ENCODE data around the gene PSMA6.
"Not testable (repeated sequence)": the region's sequence is repeated elsewhere in the genome, so short reads cannot be mapped to it uniquely, and the experiment has no call there.

PSMA6 gene

GRCh38 chr14:35292051-35292769 lies at the start of gene PSMA6:
Gene PSMA6 (plus strand): TSS chr14:35292382. CDS start chr14:35292477, 95 bp downstream.
- in situ Hi-C loops (cut with HindIII; ENCODE audit: low sequenced_read_pairs): no loop called here

GRCh38 chr14:35242599-35243311 lies 49.4 kb upstream of the PSMA6 start:
- in situ Hi-C loops (cut with HindIII; ENCODE audit: low sequenced_read_pairs): no loop called here

- in situ Hi-C loops (cut with HindIII; ENCODE audit: low sequenced_read_pairs): no loop called here
These were observed 48.2 kb upstream of the PSMA6 start for GRCh38 chr14:35243956-35244355.

DNA sequence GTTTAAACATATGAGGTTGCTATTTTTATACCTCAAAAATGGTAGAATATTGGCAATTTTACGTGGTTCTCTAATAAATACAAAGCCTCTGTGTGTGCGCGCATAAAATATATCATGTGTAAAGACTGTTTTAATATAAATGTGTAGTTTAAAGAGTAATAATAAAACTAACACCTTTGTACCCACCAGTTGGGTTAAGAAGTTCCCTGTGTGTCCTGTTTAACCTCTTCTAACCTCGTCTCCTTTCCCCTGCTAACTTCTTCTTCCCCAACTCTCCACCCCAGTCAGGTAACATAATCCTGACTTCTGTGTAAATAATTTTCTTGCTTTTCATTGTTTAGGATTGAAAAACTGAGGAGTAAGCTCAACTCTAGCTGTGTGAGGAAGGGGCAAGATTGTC lies 47.6 kb upstream of the PSMA6 start:
- in situ Hi-C loops (cut with HindIII; ENCODE audit: low sequenced_read_pairs): no loop called here

DNA sequence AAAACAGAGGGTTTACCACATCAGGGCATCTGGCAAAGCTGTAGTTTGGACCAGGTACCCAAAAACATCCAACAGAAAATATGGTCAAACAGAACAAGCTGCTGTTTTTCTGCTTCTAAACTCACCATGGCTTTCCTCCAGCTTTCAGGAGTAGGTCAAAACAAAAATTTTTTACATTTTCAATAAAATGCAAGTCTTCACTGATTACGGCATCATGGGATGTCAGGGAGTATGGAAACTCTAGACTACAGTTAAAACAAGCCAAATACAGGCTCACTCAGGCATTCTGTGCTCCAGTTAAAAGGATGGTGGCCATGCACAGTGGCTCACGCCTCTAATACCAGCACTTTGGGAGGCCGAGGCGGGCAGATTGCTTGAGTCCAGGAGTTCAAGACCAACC lies 47.1 kb upstream of the PSMA6 start:
- in situ Hi-C loops (cut with HindIII; ENCODE audit: low sequenced_read_pairs): no loop called here

DNA sequence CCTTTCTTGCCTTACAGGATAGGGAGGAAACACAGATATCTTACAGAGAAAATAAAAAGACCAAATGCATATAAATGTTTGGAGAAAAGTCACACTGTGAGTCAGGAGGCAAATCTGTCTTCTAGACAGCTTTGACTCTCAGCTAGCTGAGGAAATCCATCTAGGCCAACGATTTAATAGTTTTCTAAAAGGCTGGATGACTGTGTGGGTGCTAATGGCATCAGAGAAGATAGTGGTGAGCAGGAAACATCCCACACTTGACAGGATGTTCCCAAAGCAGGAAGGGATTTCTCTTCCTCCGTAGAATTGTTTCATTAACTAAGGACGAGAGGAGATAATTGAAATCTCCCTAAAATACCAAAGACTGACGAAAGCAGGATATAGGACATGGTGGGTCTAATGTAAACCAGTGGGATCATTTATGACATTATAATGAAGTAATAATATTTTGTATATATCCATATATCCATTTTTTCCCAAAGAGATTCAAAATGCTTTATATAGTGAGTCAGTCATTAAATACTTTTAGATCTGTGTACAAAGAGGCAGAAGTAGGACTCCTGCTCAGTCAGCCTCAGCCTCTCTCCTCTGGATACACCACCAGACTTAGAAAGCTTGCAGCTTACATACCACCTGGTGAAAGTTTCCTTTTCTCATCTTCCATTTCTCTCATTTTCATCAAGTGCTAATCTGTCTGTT lies 44.3 kb upstream of the PSMA6 start:
- in situ Hi-C loops (cut with HindIII; ENCODE audit: low sequenced_read_pairs): no loop called here

GRCh38 chr14:35248476-35248788 lies 43.8 kb upstream of the PSMA6 start:
- in situ Hi-C loops (cut with HindIII; ENCODE audit: low sequenced_read_pairs): no loop called here

- in situ Hi-C loops (cut with HindIII; ENCODE audit: low sequenced_read_pairs): no loop called here
These were observed 41.9 kb upstream of the PSMA6 start for GRCh38 chr14:35250319-35250718.

DNA sequence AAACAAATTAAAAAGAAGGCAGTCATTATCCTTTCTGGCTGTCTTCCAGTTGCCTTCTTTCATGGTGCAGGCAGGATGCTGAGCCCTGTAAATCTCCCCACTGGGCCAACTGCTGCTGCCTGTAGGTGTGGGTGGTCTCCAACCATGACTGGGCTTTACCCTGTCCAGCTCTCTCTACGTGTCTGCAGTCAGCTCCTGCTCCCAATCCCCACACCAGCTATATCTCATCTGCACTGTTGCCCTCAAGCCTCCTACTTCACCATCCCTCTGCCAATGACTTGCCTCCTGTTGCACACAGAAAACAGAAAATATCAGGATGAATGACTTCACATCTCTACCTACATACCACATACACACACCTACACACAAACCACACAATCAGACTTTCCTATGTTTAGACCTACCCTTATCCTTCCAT lies 39.7 kb upstream of the PSMA6 start:
- in situ Hi-C loops (cut with HindIII; ENCODE audit: low sequenced_read_pairs): no loop called here

DNA sequence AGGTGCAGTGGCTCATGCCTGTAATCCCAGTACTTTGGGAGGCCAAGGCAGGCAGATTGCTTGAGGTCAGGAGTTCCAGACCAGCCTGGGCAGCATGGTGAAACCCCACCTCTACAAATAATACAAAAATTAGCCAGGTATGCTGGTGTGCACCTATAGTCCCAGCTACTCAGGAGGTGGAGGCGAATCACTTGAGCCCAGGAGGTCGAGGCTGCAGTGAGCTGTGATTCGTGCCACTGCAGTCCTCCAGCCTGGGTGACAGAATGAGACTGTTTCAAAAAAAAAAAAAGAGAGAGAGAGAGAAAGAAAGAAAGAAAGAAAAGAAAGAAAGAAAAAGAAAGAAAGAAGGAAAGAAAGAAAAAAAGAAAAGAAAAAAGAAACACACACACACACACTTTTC lies 39.1 kb upstream of the PSMA6 start:
- in situ Hi-C loops (cut with HindIII; ENCODE audit: low sequenced_read_pairs): not testable (repeated sequence)

- in situ Hi-C loops (cut with HindIII; ENCODE audit: low sequenced_read_pairs): not testable (repeated sequence)
These were observed 38.1 kb upstream of the PSMA6 start for GRCh38 chr14:35254034-35254622.

DNA sequence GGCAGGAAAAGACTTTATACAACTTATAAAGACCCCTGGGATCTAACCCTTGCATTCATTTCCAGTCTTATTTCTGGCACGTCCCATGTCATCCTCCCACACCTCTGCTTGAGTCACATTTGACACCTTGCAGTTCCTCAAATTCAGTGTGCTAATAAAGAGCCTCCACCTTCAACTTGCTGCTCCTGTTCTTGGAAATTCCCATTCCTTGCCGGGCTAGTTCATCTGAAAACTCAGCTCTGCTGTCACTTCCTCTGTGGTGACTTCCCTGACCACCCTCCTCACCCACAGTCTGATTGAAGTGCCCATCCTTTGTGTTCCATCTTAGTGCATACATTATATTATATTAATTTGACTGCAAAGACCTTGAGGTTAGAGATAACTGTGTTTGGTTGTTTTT lies 37.4 kb upstream of the PSMA6 start:
- in situ Hi-C loops (cut with HindIII; ENCODE audit: low sequenced_read_pairs): no loop called here

GRCh38 chr14:35255711-35256110 lies 36.5 kb upstream of the PSMA6 start:
- in situ Hi-C loops (cut with HindIII; ENCODE audit: low sequenced_read_pairs): no loop called here

DNA sequence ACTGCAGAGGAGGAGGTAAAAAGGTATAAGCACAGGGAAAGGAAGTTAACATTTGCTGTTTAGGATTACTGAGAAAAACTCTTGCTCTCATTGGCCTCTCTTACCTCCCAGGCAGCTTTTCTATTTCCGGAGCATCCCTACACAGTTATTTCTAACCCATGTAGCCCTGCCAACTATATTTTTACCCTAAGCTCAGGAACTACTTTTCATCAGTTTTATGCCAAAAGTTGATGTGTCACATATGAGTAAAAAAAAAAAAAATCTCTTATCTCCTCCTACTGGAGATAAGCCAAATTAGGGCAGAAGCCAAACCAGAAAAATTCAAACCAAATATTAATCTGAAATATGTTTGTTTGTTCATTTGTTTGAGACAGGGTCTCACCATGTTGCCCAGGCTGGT lies 34.4 kb upstream of the PSMA6 start:
- in situ Hi-C loops (cut with HindIII; ENCODE audit: low sequenced_read_pairs): no loop called here

DNA sequence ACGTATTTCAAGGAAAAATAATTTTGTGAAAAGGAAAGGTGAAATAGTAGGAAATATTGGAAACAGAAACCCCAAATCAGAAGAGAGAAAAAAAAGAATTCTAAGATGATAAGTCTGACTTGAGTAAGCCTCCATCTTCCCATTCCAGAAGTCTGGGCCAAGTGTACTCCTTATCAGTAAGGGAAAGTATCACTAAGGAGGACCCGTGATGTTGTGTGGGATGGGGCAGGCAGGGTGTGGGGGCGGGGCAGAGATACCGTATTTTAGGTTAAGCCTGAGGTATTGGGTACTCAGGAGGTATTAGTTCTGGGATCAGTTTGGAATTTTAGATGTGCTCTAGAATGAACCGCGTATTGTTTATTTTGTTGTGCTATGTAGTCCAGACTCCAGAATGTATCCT lies 33.8 kb upstream of the PSMA6 start:
- in situ Hi-C loops (cut with HindIII; ENCODE audit: low sequenced_read_pairs): no loop called here

DNA sequence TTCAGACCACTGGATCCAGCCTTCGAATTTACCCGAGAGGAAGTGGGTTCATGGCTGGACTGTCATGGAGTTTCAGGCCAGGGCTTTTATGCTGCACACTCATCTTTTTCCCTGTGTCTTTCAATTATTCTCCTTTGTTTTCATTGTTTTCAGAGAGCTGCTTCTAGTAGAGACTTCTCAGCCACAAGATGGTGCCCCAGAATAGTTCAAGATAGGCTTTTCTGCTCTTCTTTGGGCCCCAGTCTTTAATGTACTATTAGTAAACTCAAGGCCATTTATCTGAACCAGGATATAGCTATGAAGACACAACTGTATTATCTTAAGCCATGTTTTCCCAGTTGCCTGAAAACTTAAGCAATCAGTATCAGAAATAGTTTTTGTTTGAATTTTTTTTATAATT lies 30.4 kb upstream of the PSMA6 start:
- in situ Hi-C loops (cut with HindIII; ENCODE audit: low sequenced_read_pairs): no loop called here

GRCh38 chr14:35262436-35262835 lies 29.7 kb upstream of the PSMA6 start:
- in situ Hi-C loops (cut with HindIII; ENCODE audit: low sequenced_read_pairs): no loop called here

DNA sequence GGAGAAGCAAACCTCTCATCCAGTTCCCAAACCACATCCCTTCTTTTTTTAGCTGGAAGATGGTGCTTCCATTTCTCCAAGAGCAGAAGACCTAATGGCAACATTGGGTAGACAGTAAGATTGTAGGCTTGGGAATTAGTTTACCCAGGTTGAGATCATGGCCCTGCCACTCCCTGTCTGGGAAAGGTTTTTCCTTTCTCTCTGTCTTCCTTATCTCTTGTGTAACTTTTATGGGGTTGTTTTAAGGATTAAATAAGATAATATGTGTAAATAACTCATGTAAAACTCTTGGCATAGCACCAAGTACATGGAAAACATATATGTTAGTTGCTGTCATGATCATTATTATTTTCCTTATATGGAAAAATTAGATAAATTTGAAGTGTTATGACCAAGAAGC lies 23.2 kb upstream of the PSMA6 start:
- in situ Hi-C loops (cut with HindIII; ENCODE audit: low sequenced_read_pairs): no loop called here

GRCh38 chr14:35274805-35275204 lies 17.4 kb upstream of the PSMA6 start:
- in situ Hi-C loops (cut with HindIII; ENCODE audit: low sequenced_read_pairs): no loop called here

DNA sequence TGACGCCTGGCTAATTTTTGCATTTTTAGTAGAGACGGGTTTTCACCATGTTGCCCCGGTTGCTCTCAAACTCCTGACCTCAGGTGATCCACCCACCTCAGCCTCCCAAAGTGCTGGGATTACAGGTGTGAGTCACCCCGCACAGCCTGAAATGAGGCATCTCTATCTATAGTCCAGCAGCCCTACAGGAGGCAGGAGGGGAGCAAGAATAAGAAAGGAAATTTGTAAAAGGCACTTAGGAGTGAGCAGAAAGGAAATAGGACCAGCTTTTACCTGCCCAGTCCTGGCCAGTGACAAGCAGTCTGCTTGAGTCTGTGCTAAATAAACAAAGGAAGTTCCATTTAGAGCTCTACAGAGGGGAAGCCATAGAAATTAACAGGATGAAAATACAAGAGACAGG lies 15.0 kb upstream of the PSMA6 start:
- in situ Hi-C loops (cut with HindIII; ENCODE audit: low sequenced_read_pairs): no loop called here

DNA sequence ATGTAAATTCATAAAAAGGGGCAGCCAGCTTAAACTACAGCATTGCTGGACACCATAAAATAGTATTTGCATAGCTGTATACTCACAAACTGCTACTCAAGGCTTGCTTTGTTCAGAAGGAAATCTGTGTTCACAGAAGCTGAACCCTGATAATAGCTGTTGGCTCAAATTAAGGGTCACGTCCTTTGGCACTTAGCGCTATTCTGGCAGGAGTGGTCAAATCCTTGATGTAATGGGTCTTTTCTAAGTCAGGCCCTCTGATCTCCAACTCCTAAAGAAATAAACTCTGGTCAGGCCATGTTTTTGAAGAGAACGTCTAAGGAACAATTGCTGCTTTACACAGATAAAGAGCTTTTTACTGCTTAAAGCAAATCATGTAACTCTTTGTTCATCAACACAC lies 12.8 kb upstream of the PSMA6 start:
- in situ Hi-C loops (cut with HindIII; ENCODE audit: low sequenced_read_pairs): no loop called here

DNA sequence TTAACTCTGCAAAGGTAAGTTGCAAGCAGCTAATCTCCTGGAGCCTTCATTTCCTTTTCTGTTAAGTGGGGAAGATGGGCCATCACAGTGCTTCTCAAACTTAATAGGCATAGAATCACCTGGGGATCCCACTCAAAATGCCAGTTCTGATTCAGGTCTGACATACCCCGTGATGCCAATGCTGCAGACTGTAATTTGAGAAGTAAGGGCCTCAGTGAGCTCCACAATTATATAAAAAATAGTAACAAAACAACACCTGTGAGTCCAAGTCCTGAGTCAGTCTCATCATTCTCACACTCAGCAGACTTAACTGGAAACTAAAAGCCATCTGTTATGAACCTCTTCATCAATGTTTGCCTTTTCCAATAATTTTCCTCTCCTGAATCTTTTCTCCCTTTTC lies 10.8 kb upstream of the PSMA6 start:
- in situ Hi-C loops (cut with HindIII; ENCODE audit: low sequenced_read_pairs): no loop called here
